NCI-H748 (cell line): ENCODE data around the gene TTC6.
A peak's percentile ranks its signal among the peaks of the same experiment; 100 is the strongest.

ENCODE experiments used
- DNase-seq: peaks from one replicate; lab custom pipeline; 2025; ENCODE audit not compliant: unreplicated experiment; lab: John Stamatoyannopoulos, UW

Gene TTC6

GRCh38 chr14:37595809-37596621 is 586 bp downstream of the TTC6 start:
- peak; percentile 99 for DNase-seq

GRCh38 chr14:37596790-37597472 is 1.5 kb downstream of the TTC6 start:
- peak; percentile 50 for DNase-seq

- DNase-seq = peak; percentile 32
Measured at GRCh38 chr14:37597538-37597913, 2.1 kb downstream of the TTC6 start.

GRCh38 chr14:37597914-37598746 is 2.7 kb downstream of the TTC6 start:
- DNase-seq = no peak

GRCh38 chr14:37598747-37599506 is 3.5 kb downstream of the TTC6 start:
- DNase-seq = peak; percentile 33

GRCh38 chr14:37599507-37600368 is 4.3 kb downstream of the TTC6 start:
- DNase-seq = peak; percentile 87

GRCh38 chr14:37600880-37601741 is 5.7 kb downstream of the TTC6 start:
- no peak for DNase-seq

- DNase-seq = no peak
Measured at GRCh38 chr14:37601865-37602264, 6.4 kb downstream of the TTC6 start.

GRCh38 chr14:37602605-37603453 is 7.4 kb downstream of the TTC6 start:
- DNase-seq = no peak

- DNase-seq = no peak
Measured at GRCh38 chr14:37603688-37604251, 8.3 kb downstream of the TTC6 start.

- DNase-seq = no peak
Measured at GRCh38 chr14:37606678-37607077, 11.2 kb downstream of the TTC6 start.

- no peak for DNase-seq
Measured at GRCh38 chr14:37608649-37609048, 13.2 kb downstream of the TTC6 start.

- DNase-seq = no peak
Measured at GRCh38 chr14:37610945-37611523, 15.6 kb downstream of the TTC6 start.

- no peak for DNase-seq
Measured at GRCh38 chr14:37615582-37616289, 20.3 kb downstream of the TTC6 start.

- DNase-seq = no peak
Measured at GRCh38 chr14:37616853-37617252, 21.4 kb downstream of the TTC6 start.

GRCh38 chr14:37617864-37618365 is 22.5 kb downstream of the TTC6 start:
- no peak for DNase-seq
